Fibroblast of lung (primary cell): ENCODE data around the gene LDLRAD3. TPM values are rescaled to one million over a fixed set of nuclear protein-coding genes. Genes with fewer than 3 reads are reported as not detected.

ENCODE experiments used
- DNase-seq, 2 donors: peaks; one replicate each; pipeline versions ENCODE4 v3.0.0 to v3.0.0-alpha.2; 2010; ENCODE audit warnings: low read depth in 2 of 2
- H2AFZ ChIP-seq: 2 replicates; pipeline ENCODE4 v1.5.1; 2012; ENCODE audit warnings: low read length, control low read depth, inconsistent platforms
- H3K27ac ChIP-seq: 2 replicates; pipeline ENCODE4 v1.5.1; 2011; ENCODE audit warnings: low read length, control low read depth; ENCODE audit not compliant: insufficient read depth
- H3K27me3 ChIP-seq: 2 replicates; pipeline ENCODE4 v1.5.1; 2011; ENCODE audit warnings: mild to moderate bottlenecking, low read length; ENCODE audit not compliant: control insufficient read depth, insufficient read depth
- H3K36me3 ChIP-seq: 2 replicates; pipeline ENCODE4 v1.5.1; 2011; ENCODE audit warnings: low read length; ENCODE audit not compliant: control insufficient read depth, insufficient read depth
- H3K4me1 ChIP-seq: 2 replicates; pipeline ENCODE4 v1.5.1; 2011; ENCODE audit warnings: low read length; ENCODE audit not compliant: control insufficient read depth, insufficient read depth; ENCODE audit errors: extremely low read depth
- H3K4me2 ChIP-seq: 2 replicates; pipeline ENCODE4 v1.5.1; 2011; ENCODE audit warnings: low read length, control low read depth; ENCODE audit not compliant: insufficient read depth; ENCODE audit errors: extremely low read depth
- H3K4me3 ChIP-seq, 4 experiments: fragments of 200-600 bp in 1 of 4; sonication (generic) in 1 of 4; replicated peaks in 1 of 4; 2 replicates each; pipeline ENCODE4 v1.5.1; 2011 to 2016; ENCODE audit warnings: low read length in 4 of 4, low read depth in 3 of 4, mild to moderate bottlenecking in 3 of 4, control low read depth in 2 of 4, inconsistent platforms in 1 of 4, mixed read lengths in 1 of 4; ENCODE audit not compliant: insufficient read depth in 1 of 4; ENCODE audit errors: control extremely low read depth in 1 of 4
- H3K79me2 ChIP-seq: 2 replicates; pipeline ENCODE4 v1.5.1; 2012; ENCODE audit warnings: mild to moderate bottlenecking, low read length, inconsistent platforms; ENCODE audit not compliant: control insufficient read depth, insufficient read depth
- H3K9ac ChIP-seq: 2 replicates; pipeline ENCODE4 v1.5.1; 2011; ENCODE audit warnings: mild to moderate bottlenecking, low read length, control low read depth; ENCODE audit not compliant: insufficient read depth
- H3K9me3 ChIP-seq: 2 replicates; pipeline ENCODE4 v1.5.1; 2012; ENCODE audit warnings: low read depth, low read length; ENCODE audit not compliant: control insufficient read depth, insufficient read depth
- H4K20me1 ChIP-seq: 2 replicates; pipeline ENCODE4 v1.5.1; 2011; ENCODE audit warnings: low read length; ENCODE audit not compliant: control insufficient read depth, insufficient read depth; ENCODE audit errors: extremely low read depth
- EZH2 ChIP-seq: IDR thresholded peaks from 2 replicates; pipeline ENCODE4 v1.5.1; 2012; ENCODE audit warnings: low read length, control low read depth, mild to moderate bottlenecking; ENCODE audit errors: missing control alignments
- polyA plus RNA-seq, 2 donors: library from polyadenylated mRNA; depleted of rRNA in 1 of 2; stranded (reverse) in 1 of 2; unstranded in 1 of 2; fragments of >200 nt; gene quantifications; 2 replicates each; pipeline ENCODE4 v1.2.1, GENCODE V29; 2011 to 2012; ENCODE audit warnings: missing spikeins in 1 of 2
- total RNA-seq: library from RNA; depleted of rRNA; stranded (reverse); fragments of >200 nt; gene quantifications from 2 replicates; pipeline ENCODE4 v1.2.1, GENCODE V29; 2014
- TF ChIP-seq, protein P1 (sequence below), 2 donors: IDR thresholded peaks in 1 of 2; conservative IDR thresholded peaks in 1 of 2; 1 replicate in 1 of 2; 2 replicates in 1 of 2; pipeline ENCODE4 v1.5.1; 2011 to 2012; ENCODE audit warnings: low read length in 2 of 2, control low read depth in 1 of 2, inconsistent platforms in 1 of 2, low read depth in 1 of 2, mild to moderate bottlenecking in 1 of 2

The LDLRAD3 gene
- total and polyA plus RNA-seq, 2 donors (not counting 1 experiment from before 2014, with no cell fraction given), result 3.8 to 7.8 TPM

DNA sequence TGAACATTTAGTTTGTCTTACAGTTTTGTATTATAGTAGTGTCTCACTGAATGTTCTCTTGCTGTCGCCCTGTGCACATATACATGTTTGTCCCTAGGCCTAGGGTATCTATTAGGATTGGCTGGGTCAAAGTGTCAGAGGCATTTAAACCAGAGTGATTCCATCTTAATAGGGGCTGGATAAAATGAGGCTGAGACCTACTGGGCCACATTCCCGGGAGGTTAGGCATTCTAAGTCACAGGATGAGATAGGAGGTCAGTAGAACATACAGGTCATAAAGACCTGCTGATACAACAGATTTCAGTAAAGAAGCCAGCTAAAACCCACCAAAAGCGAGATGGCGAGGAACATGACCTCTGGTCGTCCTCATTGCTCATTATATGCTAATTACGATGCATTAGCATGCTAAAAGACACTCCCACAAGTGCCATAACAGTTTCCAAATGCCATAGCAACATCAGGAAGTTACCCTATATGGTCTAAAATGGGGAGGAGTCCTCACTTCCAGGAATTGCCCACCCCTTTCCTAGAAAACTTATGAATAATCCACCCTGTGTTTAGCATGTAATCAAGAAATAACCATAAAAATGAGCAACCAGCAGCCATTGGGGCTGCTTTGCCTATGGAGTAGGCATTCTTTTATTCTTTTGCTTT lies 82.6 kb downstream of the LDLRAD3 start:
- H3K9ac ChIP-seq, result no peak overlapping the region
- no peak for DNase-seq
- H3K9me3 ChIP-seq, result no peaks in the 10 kb centered on the region
- TF ChIP-seq, protein P1, sequence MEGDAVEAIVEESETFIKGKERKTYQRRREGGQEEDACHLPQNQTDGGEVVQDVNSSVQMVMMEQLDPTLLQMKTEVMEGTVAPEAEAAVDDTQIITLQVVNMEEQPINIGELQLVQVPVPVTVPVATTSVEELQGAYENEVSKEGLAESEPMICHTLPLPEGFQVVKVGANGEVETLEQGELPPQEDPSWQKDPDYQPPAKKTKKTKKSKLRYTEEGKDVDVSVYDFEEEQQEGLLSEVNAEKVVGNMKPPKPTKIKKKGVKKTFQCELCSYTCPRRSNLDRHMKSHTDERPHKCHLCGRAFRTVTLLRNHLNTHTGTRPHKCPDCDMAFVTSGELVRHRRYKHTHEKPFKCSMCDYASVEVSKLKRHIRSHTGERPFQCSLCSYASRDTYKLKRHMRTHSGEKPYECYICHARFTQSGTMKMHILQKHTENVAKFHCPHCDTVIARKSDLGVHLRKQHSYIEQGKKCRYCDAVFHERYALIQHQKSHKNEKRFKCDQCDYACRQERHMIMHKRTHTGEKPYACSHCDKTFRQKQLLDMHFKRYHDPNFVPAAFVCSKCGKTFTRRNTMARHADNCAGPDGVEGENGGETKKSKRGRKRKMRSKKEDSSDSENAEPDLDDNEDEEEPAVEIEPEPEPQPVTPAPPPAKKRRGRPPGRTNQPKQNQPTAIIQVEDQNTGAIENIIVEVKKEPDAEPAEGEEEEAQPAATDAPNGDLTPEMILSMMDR (conservative IDR thresholded peaks at IDR 0.05 in 1 of 2, IDR thresholded peaks at IDR 0.05 in 1 of 2; ENCODE audit: low read depth in 1 of 2, low read length in 2 of 2), result no peak
- TF ChIP-seq EZH2, result no peak
- H3K4me2 ChIP-seq, result no peak overlapping the region
- H2AFZ ChIP-seq, result no peak overlapping the region
- H3K36me3 ChIP-seq, result no peaks in the 10 kb centered on the region
- H3K27ac ChIP-seq, result no peak overlapping the region
- no peaks in the 10 kb centered on the region for H4K20me1 ChIP-seq
- H3K79me2 ChIP-seq, result no peaks in the 10 kb centered on the region
- no peak overlapping the region for H3K4me3 ChIP-seq
- H3K27me3 ChIP-seq, result no peaks in the 10 kb centered on the region
- peaks cover 7% of the 10 kb centered on the region for H3K4me1 ChIP-seq

DNA sequence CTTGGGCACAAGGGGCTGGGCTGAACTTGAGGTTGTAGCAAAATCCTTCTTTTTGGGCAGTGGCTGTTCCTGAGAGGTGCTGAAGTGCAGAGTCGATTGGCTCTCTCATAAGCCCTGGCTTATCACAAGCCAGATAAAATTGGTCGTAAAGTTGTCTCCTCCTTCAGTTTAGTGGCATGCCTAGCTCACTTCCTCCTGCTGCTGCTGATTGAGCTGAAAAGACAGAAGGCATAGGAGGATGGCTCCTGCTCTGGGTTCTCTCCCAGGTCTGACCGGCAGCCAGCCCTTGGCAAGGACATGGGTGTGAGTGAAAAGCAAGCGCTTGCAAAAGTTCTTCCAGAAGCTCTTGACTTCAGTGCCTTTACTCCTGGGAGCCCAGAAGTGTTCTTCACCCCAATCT lies 83.9 kb downstream of the LDLRAD3 start:
- Histone ChIP-seq H3K79me2 (no peaks in the 10 kb centered on the region), H3K27ac (no peak overlapping the region), H3K9me3 (no peaks in the 10 kb centered on the region), H3K4me3 (no peak overlapping the region), H3K4me2 (no peak overlapping the region), H3K9ac (no peak overlapping the region), H3K4me1 (peaks cover 7% of the 10 kb centered on the region), H3K36me3 (no peaks in the 10 kb centered on the region), H4K20me1 (no peaks in the 10 kb centered on the region), H3K27me3 (no peaks in the 10 kb centered on the region), H2AFZ (no peak overlapping the region)
- no peak for TF ChIP-seq EZH2
- TF ChIP-seq, protein P1 (conservative IDR thresholded peaks at IDR 0.05 in 1 of 2, IDR thresholded peaks at IDR 0.05 in 1 of 2; ENCODE audit: low read depth in 1 of 2, low read length in 2 of 2), result no peak
- DNase-seq, result no peak

DNA sequence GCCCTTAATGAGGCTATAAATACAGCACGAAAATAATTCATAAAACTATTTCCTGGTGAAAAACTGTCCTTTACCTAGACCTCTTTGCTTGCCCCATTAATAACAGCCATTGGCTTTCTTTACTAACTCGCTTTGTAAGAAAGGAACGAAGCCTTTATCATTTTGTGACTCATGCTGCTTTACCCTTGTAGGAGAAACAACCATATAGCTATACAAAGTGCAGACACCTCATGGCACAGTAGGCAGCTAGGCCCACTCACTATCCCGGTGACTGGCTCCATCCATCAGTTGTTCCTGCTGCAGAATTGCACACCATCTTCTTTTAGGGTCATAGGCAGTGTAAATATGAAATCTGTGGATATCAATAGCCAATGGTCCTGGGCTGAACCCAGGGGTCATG lies 85.8 kb downstream of the LDLRAD3 start:
- no peak for DNase-seq
- no peak overlapping the region for H3K27ac ChIP-seq
- H3K79me2 ChIP-seq, result no peaks in the 10 kb centered on the region
- no peaks in the 10 kb centered on the region for H3K36me3 ChIP-seq
- H3K9me3 ChIP-seq, result no peaks in the 10 kb centered on the region
- no peak overlapping the region for H3K4me3 ChIP-seq
- peaks cover 7% of the 10 kb centered on the region for H3K4me1 ChIP-seq
- no peak overlapping the region for H3K4me2 ChIP-seq
- no peak overlapping the region for H2AFZ ChIP-seq
- no peaks in the 10 kb centered on the region for H3K27me3 ChIP-seq
- no peak overlapping the region for H3K9ac ChIP-seq
- H4K20me1 ChIP-seq, result no peaks in the 10 kb centered on the region
- no peak for TF ChIP-seq EZH2
- TF ChIP-seq, protein P1 (conservative IDR thresholded peaks at IDR 0.05 in 1 of 2, IDR thresholded peaks at IDR 0.05 in 1 of 2; ENCODE audit: low read depth in 1 of 2, low read length in 2 of 2), result no peak
